CD14-positive monocyte (primary cell): ENCODE data around the gene PRDM10. TPM values are rescaled to one million over a fixed set of nuclear protein-coding genes. Genes with fewer than 3 reads are reported as not detected.

Source experiments
- DNase-seq, 3 donors: peaks; one replicate each; pipeline ENCODE4 v3.0.0-alpha.2; 2011 to 2022
- H2AFZ ChIP-seq: 2 replicates; pipeline ENCODE4 v1.6.0; 2012; ENCODE audit warnings: mild to moderate bottlenecking, low read depth, low read length, inconsistent platforms; ENCODE audit not compliant: insufficient read depth, poor library complexity, severe bottlenecking
- H3K27ac ChIP-seq, 2 donors: 1 replicate in 1 of 2; 2 replicates in 1 of 2; pipeline ENCODE4 v1.5.1; 2012 to 2013; ENCODE audit warnings: low read length in 2 of 2, control low read depth in 1 of 2, inconsistent platforms in 1 of 2, low read depth in 1 of 2, mild to moderate bottlenecking in 1 of 2
- H3K27me3 ChIP-seq, 2 donors: one replicate each; pipeline versions ENCODE4 v1.6.0 to v1.6.1; 2011 to 2013; ENCODE audit warnings: low read length in 2 of 2; ENCODE audit not compliant: control insufficient read depth in 2 of 2, insufficient read depth in 2 of 2
- H3K36me3 ChIP-seq, 2 donors: replicated peaks in 1 of 2; 1 replicate in 1 of 2; 2 replicates in 1 of 2; pipeline versions ENCODE4 v1.5.1 to v1.6.1; 2012 to 2013; ENCODE audit warnings: low read length in 2 of 2, control low read depth in 1 of 2, inconsistent platforms in 1 of 2, mild to moderate bottlenecking in 1 of 2; ENCODE audit not compliant: insufficient read depth in 2 of 2, control insufficient read depth in 1 of 2
- H3K4me1 ChIP-seq, 2 donors: 1 replicate in 1 of 2; 2 replicates in 1 of 2; pipeline versions ENCODE4 v1.5.1 to v1.6.1; 2012 to 2013; ENCODE audit warnings: low read length in 2 of 2, control low read depth in 1 of 2, inconsistent platforms in 1 of 2, mild to moderate bottlenecking in 1 of 2, moderate library complexity in 1 of 2; ENCODE audit not compliant: insufficient read depth in 2 of 2, control insufficient read depth in 1 of 2
- H3K4me2 ChIP-seq: replicated peaks from 2 replicates; pipeline ENCODE3; 2012; ENCODE audit warnings: low read length, moderate library complexity, mild to moderate bottlenecking; ENCODE audit not compliant: poor library complexity, severe bottlenecking; ENCODE audit errors: extremely low read depth
- H3K4me3 ChIP-seq, 3 experiments: fragments of 200-600 bp in 1 of 3; sonication (generic) in 1 of 3; replicated peaks in 1 of 3; 1 replicate in 2 of 3; 2 replicates in 1 of 3; pipeline ENCODE4 v1.5.1; 2011 to 2013; ENCODE audit warnings: low read length in 3 of 3, mild to moderate bottlenecking in 3 of 3, control low read depth in 2 of 3, low read depth in 2 of 3, inconsistent platforms in 1 of 3, moderate library complexity in 1 of 3
- H3K79me2 ChIP-seq: 2 replicates; pipeline ENCODE4 v1.6.0; 2012; ENCODE audit warnings: mild to moderate bottlenecking, control low read depth, inconsistent platforms, low read length, moderate library complexity; ENCODE audit not compliant: insufficient read depth
- H3K9ac ChIP-seq: 2 replicates; pipeline ENCODE4 v1.6.0; 2017; ENCODE audit warnings: low read length, mild to moderate bottlenecking; ENCODE audit not compliant: insufficient read depth, poor library complexity, severe bottlenecking
- H3K9me3 ChIP-seq, 2 donors: replicated peaks in 1 of 2; 1 replicate in 1 of 2; 2 replicates in 1 of 2; pipeline versions ENCODE4 v1.5.1 to v1.6.1; 2012 to 2013; ENCODE audit warnings: low read length in 2 of 2, control low read depth in 1 of 2; ENCODE audit not compliant: control insufficient read depth in 1 of 2, insufficient read depth in 1 of 2
- H4K20me1 ChIP-seq: 2 replicates; pipeline ENCODE4 v1.6.0; 2012; ENCODE audit warnings: mild to moderate bottlenecking, low read length, control low read depth, moderate library complexity; ENCODE audit not compliant: insufficient read depth
- H3K27ac Mint-ChIP-seq, 7 donors: one replicate each; pipeline ENCODE4 v1.8.0; 2020; ENCODE audit warnings: mild to moderate bottlenecking in 7 of 7, mixed read lengths in 7 of 7, moderate library complexity in 6 of 7, inconsistent platforms in 2 of 7
- H3K27me3 Mint-ChIP-seq, 3 donors: one replicate each; pipeline ENCODE4 v1.8.0; 2021 to 2022; ENCODE audit warnings: low read depth in 3 of 3, mild to moderate bottlenecking in 3 of 3, mixed read lengths in 3 of 3, moderate library complexity in 3 of 3, inconsistent platforms in 1 of 3
- H3K36me3 Mint-ChIP-seq, 2 donors: one replicate each; pipeline ENCODE4 v1.8.0; 2020; ENCODE audit warnings: mixed read lengths in 2 of 2, inconsistent platforms in 1 of 2, mild to moderate bottlenecking in 1 of 2
- H3K4me1 Mint-ChIP-seq: one replicate; pipeline ENCODE4 v1.8.0; 2020; ENCODE audit warnings: mild to moderate bottlenecking, mixed read lengths
- H3K4me3 Mint-ChIP-seq, 2 donors: one replicate each; pipeline ENCODE4 v1.8.0; 2020; ENCODE audit warnings: mild to moderate bottlenecking in 2 of 2, mixed read lengths in 2 of 2, moderate library complexity in 1 of 2
- H3K9me3 Mint-ChIP-seq, 7 donors: one replicate each; pipeline ENCODE4 v1.8.0; 2020 to 2022; ENCODE audit warnings: mixed read lengths in 7 of 7, mild to moderate bottlenecking in 6 of 7, moderate library complexity in 6 of 7, inconsistent platforms in 2 of 7
- WGBS: methylation state at CpG from one replicate; pipeline ENCODE4 v1.1.5; 2013; ENCODE audit warnings: missing lambda C conversion rate; ENCODE audit not compliant: insufficient coverage; 5-methylcytosine and 5-hydroxymethylcytosine counted together
- intact Hi-C, 2 donors: fragments of 100-400 bp; cut with micrococcal nuclease; formaldehyde crosslinking; loops; one replicate each; pipeline versions ENCODE4 v1.15.0 to v1.15.1; 2023
- polyA plus RNA-seq, 3 donors: library from polyadenylated mRNA; depleted of rRNA in 1 of 3; unstranded in 2 of 3; stranded (reverse) in 1 of 3; fragments of 300-500 nt in 2 of 3; fragments of >200 nt in 1 of 3; fragmentation: Illumina TruSeq in 2 of 3; gene quantifications; 1 replicate in 2 of 3; 2 replicates in 1 of 3; pipeline ENCODE4 v1.2.3, GENCODE V29; 2012 to 2021
- TF ChIP-seq, protein P1 (sequence below): fragments of 200-600 bp; IDR thresholded peaks from one replicate; pipeline ENCODE4 v1.8.0; 2022; ENCODE audit warnings: antibody characterized with exemption, mild to moderate bottlenecking

The PRDM10 gene
- polyA plus RNA-seq, 3 donors = 0.64 to 5.6 (median 1.1) TPM

DNA sequence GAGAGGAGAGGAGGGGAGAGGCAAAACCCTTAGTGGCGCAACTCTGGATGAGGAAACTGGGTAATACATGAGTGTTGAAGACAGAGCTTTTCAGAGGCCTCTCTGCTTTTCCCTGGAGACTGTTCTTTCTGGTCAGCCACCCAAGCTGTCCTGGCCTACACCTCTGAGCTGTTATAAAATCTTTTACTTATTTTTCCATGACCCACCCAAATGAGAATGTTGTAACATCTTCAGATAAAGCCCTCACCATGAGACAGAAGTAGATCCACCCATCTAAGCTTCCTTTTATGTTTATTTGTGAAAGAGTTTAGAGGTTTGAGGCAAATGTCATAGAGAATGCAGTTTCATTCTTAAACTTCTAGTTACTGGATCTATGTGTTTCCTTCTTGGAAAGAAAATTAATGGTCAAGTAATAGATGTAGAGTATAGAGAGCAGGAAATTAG is 46.7 kb upstream of the PRDM10 start:
- intact Hi-C loops = no loop called here
- TF ChIP-seq, protein P1, sequence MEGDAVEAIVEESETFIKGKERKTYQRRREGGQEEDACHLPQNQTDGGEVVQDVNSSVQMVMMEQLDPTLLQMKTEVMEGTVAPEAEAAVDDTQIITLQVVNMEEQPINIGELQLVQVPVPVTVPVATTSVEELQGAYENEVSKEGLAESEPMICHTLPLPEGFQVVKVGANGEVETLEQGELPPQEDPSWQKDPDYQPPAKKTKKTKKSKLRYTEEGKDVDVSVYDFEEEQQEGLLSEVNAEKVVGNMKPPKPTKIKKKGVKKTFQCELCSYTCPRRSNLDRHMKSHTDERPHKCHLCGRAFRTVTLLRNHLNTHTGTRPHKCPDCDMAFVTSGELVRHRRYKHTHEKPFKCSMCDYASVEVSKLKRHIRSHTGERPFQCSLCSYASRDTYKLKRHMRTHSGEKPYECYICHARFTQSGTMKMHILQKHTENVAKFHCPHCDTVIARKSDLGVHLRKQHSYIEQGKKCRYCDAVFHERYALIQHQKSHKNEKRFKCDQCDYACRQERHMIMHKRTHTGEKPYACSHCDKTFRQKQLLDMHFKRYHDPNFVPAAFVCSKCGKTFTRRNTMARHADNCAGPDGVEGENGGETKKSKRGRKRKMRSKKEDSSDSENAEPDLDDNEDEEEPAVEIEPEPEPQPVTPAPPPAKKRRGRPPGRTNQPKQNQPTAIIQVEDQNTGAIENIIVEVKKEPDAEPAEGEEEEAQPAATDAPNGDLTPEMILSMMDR = no peak
- H3K9me3 ChIP-seq = peaks cover 0 to 3% of the 10 kb centered on the region in 2 donors
- no peak overlapping the region for H2AFZ ChIP-seq
- no peaks in the 10 kb centered on the region for H3K27me3 Mint-ChIP-seq
- H3K36me3 ChIP-seq = no peaks in the 10 kb centered on the region
- H3K27ac ChIP-seq = peak overlapping the region; percentile 84 to 95
- no CpG with 5 or more reads among the region's 1 CpG for WGBS
- peak; percentile 64 to 79 (median 76) for DNase-seq
- peak overlapping the region; percentile 59 for H3K9ac ChIP-seq
- H3K4me1 Mint-ChIP-seq = peaks cover 53% of the 10 kb centered on the region
- peak overlapping the region; percentile 93 to 99 (median 97) for H3K27ac Mint-ChIP-seq
- H3K79me2 ChIP-seq = no peaks in the 10 kb centered on the region
- no peaks in the 10 kb centered on the region for H4K20me1 ChIP-seq
- peaks cover 61 to 73% of the 10 kb centered on the region in 2 donors for H3K4me1 ChIP-seq
- no peaks in the 10 kb centered on the region for H3K27me3 ChIP-seq
- peaks cover 0 to 6% (median 3%) of the 10 kb centered on the region in 7 donors for H3K9me3 Mint-ChIP-seq
- no peaks in the 10 kb centered on the region for H3K36me3 Mint-ChIP-seq
- peak overlapping the region in 1 of 3 experiments; percentile 50 for H3K4me3 ChIP-seq
- peak overlapping the region in 1 of 2 donors; percentile 26 for H3K4me3 Mint-ChIP-seq
- H3K4me2 ChIP-seq = peak overlapping the region; percentile 45

DNA sequence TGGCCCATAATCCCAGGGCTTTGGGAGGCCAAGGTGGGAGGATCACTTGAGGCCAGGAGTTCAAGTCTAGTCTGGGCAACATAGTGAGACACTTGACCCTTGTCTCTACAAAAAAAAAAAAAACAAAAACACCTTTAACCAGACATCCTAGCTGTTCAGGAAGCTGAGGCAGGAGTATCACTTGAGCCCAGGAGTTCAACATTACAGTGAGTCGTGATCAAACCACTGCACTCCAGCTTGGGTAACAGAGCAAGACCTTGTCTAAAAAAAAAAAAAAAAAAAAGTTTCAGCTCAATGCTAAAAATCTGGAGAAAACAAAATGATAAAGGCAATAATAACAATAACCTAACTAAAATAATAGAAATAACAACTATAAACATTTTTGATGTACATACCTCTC is 44.5 kb upstream of the PRDM10 start:
- peaks cover 80 to 93% of the 10 kb centered on the region in 2 donors for H3K4me1 ChIP-seq
- no peaks in the 10 kb centered on the region for H3K36me3 Mint-ChIP-seq
- no peaks in the 10 kb centered on the region for H3K27me3 ChIP-seq
- TF ChIP-seq, protein P1 = no peak
- no peak for DNase-seq
- WGBS = no CpG with 5 or more reads among the region's 1 CpG
- no peaks in the 10 kb centered on the region for H3K9me3 ChIP-seq
- peak overlapping the region in 2 of 7 donors; percentile 32 to 93 for H3K27ac Mint-ChIP-seq
- H3K4me3 ChIP-seq = no peak overlapping the region
- H3K4me3 Mint-ChIP-seq = no peak overlapping the region
- no peak overlapping the region for H3K4me2 ChIP-seq
- peaks cover 71% of the 10 kb centered on the region for H3K4me1 Mint-ChIP-seq
- H3K27me3 Mint-ChIP-seq = no peaks in the 10 kb centered on the region
- no peak overlapping the region for H3K27ac ChIP-seq
- H2AFZ ChIP-seq = no peak overlapping the region
- no peak overlapping the region for H3K9ac ChIP-seq
- H3K79me2 ChIP-seq = peaks cover 5% of the 10 kb centered on the region
- no peaks in the 10 kb centered on the region for H3K36me3 ChIP-seq
- intact Hi-C loops = no loop called here
- no peaks in the 10 kb centered on the region for H4K20me1 ChIP-seq
- no peaks in the 10 kb centered on the region for H3K9me3 Mint-ChIP-seq
